ENCODE data around the gene EIF6.
A peak's percentile ranks its signal among the peaks of the same experiment; 100 is the strongest.

EIF6 gene

GRCh38 chr20:35312318-35312717 lies 27.7 kb upstream of the EIF6 start:
- no peak for DNase-seq

GRCh38 chr20:35311822-35312221 lies 27.2 kb upstream of the EIF6 start:
- no peak for DNase-seq

- DNase-seq: no peak
These were observed 26.8 kb upstream of the EIF6 start for GRCh38 chr20:35311409-35311808.

GRCh38 chr20:35307666-35308653 lies 23.4 kb upstream of the EIF6 start:
- no peak for DNase-seq

GRCh38 chr20:35306931-35307517 lies 22.5 kb upstream of the EIF6 start:
- peak; percentile 60 to 77 (median 62) for DNase-seq

- peak; percentile 93 to 94 (median 93) for DNase-seq
These were observed 21.3 kb upstream of the EIF6 start for GRCh38 chr20:35305682-35306556.

- DNase-seq: no peak
These were observed 20.4 kb upstream of the EIF6 start for GRCh38 chr20:35304956-35305355.

- peak; percentile 87 to 88 (median 88) for DNase-seq
These were observed 19.3 kb upstream of the EIF6 start for GRCh38 chr20:35303735-35304491.

GRCh38 chr20:35303382-35303734 lies 18.8 kb upstream of the EIF6 start:
- peak in 1 of 3 donors; percentile 24 for DNase-seq

- no peak for DNase-seq
These were observed 18.1 kb upstream of the EIF6 start for GRCh38 chr20:35302421-35303335.

GRCh38 chr20:35301426-35301825 lies 16.9 kb upstream of the EIF6 start:
- no peak for DNase-seq

- no peak for DNase-seq
These were observed 16.1 kb upstream of the EIF6 start for GRCh38 chr20:35300469-35301262.

GRCh38 chr20:35299780-35300179 lies 15.2 kb upstream of the EIF6 start:
- no peak for DNase-seq

- no peak for DNase-seq
These were observed 13.7 kb upstream of the EIF6 start for GRCh38 chr20:35298264-35298663.

- no peak for DNase-seq
These were observed 13.2 kb upstream of the EIF6 start for GRCh38 chr20:35297740-35298139.

GRCh38 chr20:35297155-35297554 lies 12.6 kb upstream of the EIF6 start:
- no peak for DNase-seq

GRCh38 chr20:35296101-35296554 lies 11.6 kb upstream of the EIF6 start:
- DNase-seq: no peak

GRCh38 chr20:35295674-35296073 lies 11.1 kb upstream of the EIF6 start:
- DNase-seq: no peak

- DNase-seq: no peak
These were observed 10.5 kb upstream of the EIF6 start for GRCh38 chr20:35295058-35295457.

- DNase-seq: no peak
These were observed 9.7 kb upstream of the EIF6 start for GRCh38 chr20:35294293-35294685.
